Measurements from ENCODE around the gene PIGP. TPM values are rescaled to one million over a fixed set of nuclear protein-coding genes. Genes with fewer than 3 reads are reported as not detected.

The PIGP gene
- polyA plus RNA-seq, 3 donors: 8.8 to 17.6 (median 10.6) TPM

- H3K9ac ChIP-seq (ENCODE audit: insufficient read depth, low read length, poor library complexity, severe bottlenecking): no peak overlapping the region
- H3K4me1 ChIP-seq (ENCODE audit: control insufficient read depth in 1 of 2, insufficient read depth in 2 of 2, low read length in 2 of 2): no peaks in the 10 kb centered on the region
- H3K79me2 ChIP-seq (ENCODE audit: insufficient read depth, low read length): peaks cover 3% of the 10 kb centered on the region
- Mint-ChIP-seq H3K27ac (no peak overlapping the region), H3K9me3 (no peaks in the 10 kb centered on the region), H3K4me1 (no peaks in the 10 kb centered on the region), H3K4me3 (no peak overlapping the region), H3K27me3 (ENCODE audit: low read depth in 3 of 3) (no peaks in the 10 kb centered on the region), H3K36me3 (peaks cover 49 to 50% of the 10 kb centered on the region in 2 donors)
- no peak overlapping the region for H3K27ac ChIP-seq (ENCODE audit: low read depth in 1 of 2, low read length in 2 of 2)
- peaks cover 39 to 71% of the 10 kb centered on the region in 2 donors for H3K36me3 ChIP-seq (replicated peaks in 1 of 2; ENCODE audit: control insufficient read depth in 1 of 2, insufficient read depth in 2 of 2, low read length in 2 of 2)
- H3K9me3 ChIP-seq (replicated peaks in 1 of 2; ENCODE audit: control insufficient read depth in 1 of 2, insufficient read depth in 1 of 2, low read length in 2 of 2): no peaks in the 10 kb centered on the region
- H2AFZ ChIP-seq (ENCODE audit: insufficient read depth, low read depth, low read length, poor library complexity, severe bottlenecking): no peak overlapping the region
- no peaks in the 10 kb centered on the region for H3K27me3 ChIP-seq (ENCODE audit: control insufficient read depth in 2 of 2, insufficient read depth in 2 of 2, low read length in 2 of 2)
- no peak overlapping the region for H3K4me3 ChIP-seq (replicated peaks in 1 of 3; ENCODE audit: low read depth in 2 of 3, low read length in 3 of 3)
- H4K20me1 ChIP-seq (ENCODE audit: insufficient read depth, low read length): no peaks in the 10 kb centered on the region
- intact Hi-C loops (cut with micrococcal nuclease): no loop called here
- TF ChIP-seq, protein P1, sequence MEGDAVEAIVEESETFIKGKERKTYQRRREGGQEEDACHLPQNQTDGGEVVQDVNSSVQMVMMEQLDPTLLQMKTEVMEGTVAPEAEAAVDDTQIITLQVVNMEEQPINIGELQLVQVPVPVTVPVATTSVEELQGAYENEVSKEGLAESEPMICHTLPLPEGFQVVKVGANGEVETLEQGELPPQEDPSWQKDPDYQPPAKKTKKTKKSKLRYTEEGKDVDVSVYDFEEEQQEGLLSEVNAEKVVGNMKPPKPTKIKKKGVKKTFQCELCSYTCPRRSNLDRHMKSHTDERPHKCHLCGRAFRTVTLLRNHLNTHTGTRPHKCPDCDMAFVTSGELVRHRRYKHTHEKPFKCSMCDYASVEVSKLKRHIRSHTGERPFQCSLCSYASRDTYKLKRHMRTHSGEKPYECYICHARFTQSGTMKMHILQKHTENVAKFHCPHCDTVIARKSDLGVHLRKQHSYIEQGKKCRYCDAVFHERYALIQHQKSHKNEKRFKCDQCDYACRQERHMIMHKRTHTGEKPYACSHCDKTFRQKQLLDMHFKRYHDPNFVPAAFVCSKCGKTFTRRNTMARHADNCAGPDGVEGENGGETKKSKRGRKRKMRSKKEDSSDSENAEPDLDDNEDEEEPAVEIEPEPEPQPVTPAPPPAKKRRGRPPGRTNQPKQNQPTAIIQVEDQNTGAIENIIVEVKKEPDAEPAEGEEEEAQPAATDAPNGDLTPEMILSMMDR (IDR thresholded peaks at IDR 0.05): no peak
- no peak overlapping the region for H3K4me2 ChIP-seq (replicated peaks; ENCODE audit: extremely low read depth, low read length, poor library complexity, severe bottlenecking)
- no peak for DNase-seq
These were observed 21.1 kb upstream of the PIGP start for GRCh38 chr21:37093977-37094376.

DNA sequence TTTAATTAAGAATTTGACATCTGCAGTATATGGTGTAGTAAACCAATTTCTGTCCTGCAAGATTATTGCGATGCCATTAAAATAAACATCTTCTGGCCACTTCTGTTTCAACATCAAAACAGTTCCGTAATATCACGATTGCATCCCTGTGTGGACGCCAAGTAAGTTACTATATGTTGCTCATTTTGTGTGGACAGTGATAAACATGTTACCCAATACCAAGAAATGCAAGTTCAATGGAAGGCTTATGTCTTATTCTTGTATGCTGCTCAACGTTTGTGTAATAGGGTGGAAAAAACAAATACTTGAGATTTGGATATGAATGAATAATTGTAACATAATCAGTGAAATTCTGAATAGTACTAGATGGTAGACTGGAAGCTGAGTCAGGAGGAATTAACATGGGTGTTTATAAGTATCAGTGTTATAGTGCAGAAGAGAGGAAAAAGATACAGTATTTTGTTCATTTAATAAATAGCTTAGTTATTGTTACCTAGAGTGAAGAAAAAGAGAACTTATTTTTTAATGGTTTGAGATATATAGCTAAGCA is 15.4 kb upstream of the PIGP start:
- Histone ChIP-seq H2AFZ (ENCODE audit: insufficient read depth, low read depth, low read length, poor library complexity, severe bottlenecking) (no peak overlapping the region), H3K36me3 (replicated peaks in 1 of 2; ENCODE audit: control insufficient read depth in 1 of 2, insufficient read depth in 2 of 2, low read length in 2 of 2) (peaks cover 15 to 32% of the 10 kb centered on the region in 2 donors), H3K27ac (ENCODE audit: low read depth in 1 of 2, low read length in 2 of 2) (no peak overlapping the region), H3K27me3 (ENCODE audit: control insufficient read depth in 2 of 2, insufficient read depth in 2 of 2, low read length in 2 of 2) (no peaks in the 10 kb centered on the region), H3K9ac (ENCODE audit: insufficient read depth, low read length, poor library complexity, severe bottlenecking) (no peak overlapping the region), H3K4me3 (replicated peaks in 1 of 3; ENCODE audit: low read depth in 2 of 3, low read length in 3 of 3) (no peak overlapping the region), H3K79me2 (ENCODE audit: insufficient read depth, low read length) (peaks cover 39% of the 10 kb centered on the region), H3K4me1 (ENCODE audit: control insufficient read depth in 1 of 2, insufficient read depth in 2 of 2, low read length in 2 of 2) (peaks cover 4 to 7% of the 10 kb centered on the region in 2 donors), H3K4me2 (replicated peaks; ENCODE audit: extremely low read depth, low read length, poor library complexity, severe bottlenecking) (no peak overlapping the region), H3K9me3 (replicated peaks in 1 of 2; ENCODE audit: control insufficient read depth in 1 of 2, insufficient read depth in 1 of 2, low read length in 2 of 2) (no peaks in the 10 kb centered on the region), H4K20me1 (ENCODE audit: insufficient read depth, low read length) (peaks cover 8% of the 10 kb centered on the region)
- TF ChIP-seq, protein P1 (IDR thresholded peaks at IDR 0.05): no peak
- no peak overlapping the region for H3K4me3 Mint-ChIP-seq
- intact Hi-C loops (cut with micrococcal nuclease): no loop called here
- WGBS (ENCODE audit: insufficient coverage): no CpG with 5 or more reads among the region's 5 CpGs
- H3K27me3 Mint-ChIP-seq (ENCODE audit: low read depth in 3 of 3): no peaks in the 10 kb centered on the region
- no peak overlapping the region for H3K27ac Mint-ChIP-seq
- H3K36me3 Mint-ChIP-seq: peaks cover 19 to 27% of the 10 kb centered on the region in 2 donors
- H3K9me3 Mint-ChIP-seq: no peaks in the 10 kb centered on the region
- no peak for DNase-seq
- H3K4me1 Mint-ChIP-seq: peaks cover 12% of the 10 kb centered on the region
